NCI-H748 (cell line): ENCODE measurements around the gene CLEC18B.
"Not testable (repeated sequence)": the region's sequence is repeated elsewhere in the genome, so short reads cannot be mapped to it uniquely, and the experiment has no call there.

Experiments
- DNase-seq: peaks from one replicate; lab custom pipeline; 2025; ENCODE audit not compliant: unreplicated experiment; lab: John Stamatoyannopoulos, UW

The CLEC18B gene

GRCh38 chr16:74361646-74362610 lies 59.4 kb downstream of the CLEC18B start:
- not testable (repeated sequence) for DNase-seq
